NCI-H1105 treated with DMSO at 0.1 percent for 48 hours (cell line): Measurements from ENCODE around the gene GRK1.

Experiments used
- DNase-seq: peaks from one replicate; lab custom pipeline; 2025; lab: John Stamatoyannopoulos, UW

The GRK1 gene

GRCh38 chr13:113775451-113776145 lies 108.6 kb downstream of the GRK1 start:
- no peak for DNase-seq

DNA sequence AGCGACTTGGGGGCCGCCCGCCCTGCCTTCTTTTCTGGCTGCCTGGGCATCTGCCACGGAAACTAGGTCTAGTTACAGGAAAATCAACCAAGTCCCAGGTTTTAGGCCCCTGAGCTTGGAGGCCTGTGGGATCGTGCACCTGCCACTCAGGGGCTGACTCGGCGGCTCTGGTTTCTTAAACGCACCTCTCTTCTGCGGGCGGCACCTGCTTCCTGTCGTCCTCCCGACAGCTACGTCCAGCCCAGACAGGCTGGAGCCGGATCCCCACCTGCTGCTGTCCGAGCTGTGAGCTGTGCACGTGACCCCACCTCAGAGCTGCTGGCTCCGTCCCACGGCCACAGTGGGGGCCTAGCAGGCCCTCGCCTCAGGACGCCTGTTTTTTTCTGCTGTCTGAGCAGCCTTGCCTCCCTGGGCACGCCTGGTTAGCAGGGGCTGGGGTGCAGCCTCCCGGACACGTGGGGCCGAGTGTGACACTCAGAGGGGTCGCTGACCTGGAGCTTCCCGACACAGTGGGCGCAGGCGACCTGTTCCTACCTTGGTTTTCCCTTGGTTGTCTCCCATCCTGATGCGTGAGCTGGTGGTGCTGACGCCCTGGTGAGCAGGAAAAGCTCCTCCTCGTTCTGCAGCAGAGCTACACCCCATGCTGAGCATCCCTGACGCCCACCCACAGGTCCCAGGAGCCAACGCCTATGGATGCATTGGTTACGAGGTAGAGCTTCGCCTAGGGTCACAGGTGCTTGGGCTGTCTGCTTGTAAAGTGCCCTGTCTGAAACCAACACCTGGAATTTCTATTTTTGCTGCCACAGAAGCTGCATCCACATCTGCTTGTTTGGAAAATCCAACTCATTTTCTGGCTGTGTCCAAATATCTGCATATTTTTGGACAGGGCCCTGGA lies 109.5 kb downstream of the GRK1 start:
- peak; percentile 75 for DNase-seq

DNA sequence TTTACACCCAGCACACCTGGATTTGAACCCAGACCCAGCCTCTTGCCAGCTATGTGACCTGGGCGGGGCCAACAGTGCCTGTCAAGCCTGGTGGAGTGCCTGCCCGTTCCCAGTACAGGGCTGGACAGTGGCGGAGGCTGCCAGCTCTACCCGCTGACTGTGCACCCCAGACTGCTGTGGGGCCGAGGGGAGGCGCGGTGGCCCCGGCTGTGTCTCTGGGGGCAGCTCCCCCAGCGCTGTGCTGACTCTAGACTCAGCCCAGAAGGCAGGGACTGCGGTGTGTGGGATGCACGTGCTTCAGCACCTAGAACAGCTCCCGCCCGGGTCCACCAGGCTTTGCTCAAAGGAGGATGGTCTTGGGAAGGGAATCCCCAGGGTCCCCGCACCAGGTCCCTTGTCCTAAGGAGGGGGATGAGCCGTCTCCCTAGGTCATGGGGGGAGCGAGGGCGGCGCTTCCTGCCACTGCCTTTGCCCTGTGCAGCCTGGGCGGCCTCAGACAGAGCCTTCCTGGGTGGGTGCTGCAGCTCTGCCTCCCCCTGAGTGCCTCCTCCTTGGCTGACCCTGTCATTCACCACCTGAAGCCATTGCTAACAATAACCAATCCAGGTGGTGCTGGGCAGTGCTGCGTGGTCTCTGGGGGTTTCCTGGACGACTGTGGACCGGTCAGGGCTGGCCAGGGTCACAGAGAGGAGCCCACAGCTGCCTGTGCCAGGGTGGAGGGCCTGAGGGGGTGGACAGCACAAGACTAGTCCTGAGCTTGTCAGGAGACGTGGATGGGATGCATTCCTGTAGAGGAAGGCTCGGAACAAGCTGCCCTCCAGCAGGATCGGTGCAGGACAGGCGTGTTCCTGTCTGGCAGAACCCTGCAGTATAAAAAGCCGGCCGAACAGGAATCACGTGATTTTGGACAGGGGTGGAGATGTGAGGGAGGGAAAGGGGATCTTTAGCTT lies 110.6 kb downstream of the GRK1 start:
- no peak for DNase-seq

DNA sequence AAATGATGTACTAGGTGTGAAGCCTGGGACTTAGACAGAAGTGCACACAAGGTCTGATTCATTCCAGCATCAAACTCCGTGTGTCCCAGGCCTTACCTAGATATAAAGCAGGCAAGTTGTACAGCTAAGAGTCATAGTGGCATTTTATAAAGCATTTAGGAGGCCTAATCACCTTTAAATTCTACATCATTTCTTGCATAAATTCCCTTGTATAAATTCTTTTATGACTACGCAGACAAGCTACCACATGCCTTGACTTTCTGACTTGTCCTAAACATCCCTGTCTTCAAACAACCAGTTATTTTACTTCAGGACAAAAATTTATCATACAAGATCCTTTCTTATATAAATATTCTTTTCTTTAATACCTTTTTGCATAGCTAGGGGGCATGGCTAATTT lies 114.6 kb downstream of the GRK1 start:
- no peak for DNase-seq

DNA sequence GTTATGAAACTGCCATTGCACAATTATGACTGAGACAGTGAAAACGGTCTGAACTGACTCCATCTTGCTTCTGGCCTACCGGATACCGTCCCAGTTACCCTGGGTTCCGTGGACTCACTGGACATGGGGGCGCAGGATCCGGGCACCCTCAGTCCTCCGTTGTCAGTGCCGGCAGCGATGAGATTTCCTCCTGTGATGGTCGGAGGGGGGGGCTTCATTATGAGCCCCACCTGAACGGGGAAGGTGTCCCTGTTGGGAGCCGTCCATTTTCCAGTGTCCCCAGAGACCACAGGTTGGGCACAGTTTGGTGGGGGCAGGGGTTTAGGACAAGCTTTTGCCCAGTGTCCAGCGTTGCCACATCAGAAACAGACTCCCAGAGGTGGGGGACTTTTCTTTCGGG lies 115.5 kb downstream of the GRK1 start:
- DNase-seq, result no peak

- no peak for DNase-seq
Measured at GRCh38 chr13:113783200-113783881, 116.3 kb downstream of the GRK1 start.

- DNase-seq, result no peak
Measured at GRCh38 chr13:113783966-113784644, 117.1 kb downstream of the GRK1 start.

DNA sequence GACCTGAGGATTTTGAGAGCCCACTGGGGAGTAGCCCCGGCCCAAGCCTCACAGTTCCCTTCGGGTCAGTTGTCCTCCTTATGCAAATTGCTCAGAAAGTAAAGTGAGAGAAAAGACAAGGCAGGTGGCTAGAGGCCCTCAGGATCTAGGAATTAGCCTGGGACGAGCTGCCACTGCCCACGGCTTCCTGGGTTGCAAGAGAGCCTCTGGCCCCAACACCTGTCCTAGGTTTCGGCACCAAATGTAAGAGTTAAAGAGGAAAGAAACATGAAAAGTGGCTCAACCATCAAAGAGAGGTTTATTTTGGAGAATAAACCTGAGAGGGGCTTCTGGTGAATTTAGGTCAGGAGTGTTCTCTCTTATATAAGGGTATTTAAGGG lies 117.6 kb downstream of the GRK1 start:
- DNase-seq, result no peak

DNA sequence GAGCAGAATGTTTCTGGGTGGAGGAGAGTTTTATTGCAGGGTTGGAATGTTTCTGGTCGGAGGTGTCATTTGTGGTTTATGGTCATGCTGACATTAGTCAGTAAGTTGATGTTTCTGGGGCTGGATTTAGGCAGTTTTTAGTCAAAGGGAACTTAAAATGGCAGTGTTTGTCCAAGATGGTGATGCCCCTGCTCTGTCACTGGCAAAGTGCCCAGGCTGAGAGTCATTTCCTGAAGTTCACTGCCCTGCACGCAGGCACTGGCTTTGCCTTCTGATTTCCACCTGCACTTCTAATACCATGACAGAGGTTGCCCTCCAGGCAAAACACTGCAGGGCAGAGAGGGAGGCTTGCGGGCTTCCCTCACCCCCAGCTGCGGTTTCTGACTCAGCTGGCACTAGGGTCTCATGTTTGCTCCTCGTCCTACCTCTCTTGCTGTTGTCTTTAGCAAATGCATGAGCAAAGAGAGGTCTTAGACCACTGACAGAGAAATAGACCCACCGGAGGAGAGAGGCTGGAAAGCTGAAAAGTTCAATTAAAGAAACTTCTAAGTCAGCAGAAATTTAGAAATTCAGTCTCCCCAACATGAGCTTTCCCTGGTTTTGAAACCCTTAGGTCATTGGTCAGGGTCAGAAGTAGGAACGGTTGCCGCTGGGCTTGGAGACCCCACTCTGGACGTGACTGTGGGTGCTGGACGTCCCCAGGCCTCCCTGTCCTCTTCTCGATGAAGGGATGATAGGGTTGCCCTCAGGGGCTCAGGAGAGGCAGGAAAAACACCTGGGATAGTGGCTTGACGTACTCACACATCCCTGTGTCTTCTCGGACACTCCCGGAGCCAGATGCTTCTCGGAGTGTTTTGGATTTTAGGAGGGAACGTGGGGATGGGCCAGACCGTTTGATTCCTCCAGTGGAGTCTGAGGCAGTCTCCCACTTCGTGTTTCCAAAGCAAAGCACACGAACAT lies 118.3 kb downstream of the GRK1 start:
- DNase-seq, result no peak

GRCh38 chr13:113786262-113786841 lies 119.3 kb downstream of the GRK1 start:
- no peak for DNase-seq
